Measurements from ENCODE around the gene PPIF. TPM values are rescaled to one million over a fixed set of nuclear protein-coding genes. Genes with fewer than 3 reads are reported as not detected.

The PPIF gene
- total RNA-seq, 1 experiment from 2014 or later = 203 TPM

DNA sequence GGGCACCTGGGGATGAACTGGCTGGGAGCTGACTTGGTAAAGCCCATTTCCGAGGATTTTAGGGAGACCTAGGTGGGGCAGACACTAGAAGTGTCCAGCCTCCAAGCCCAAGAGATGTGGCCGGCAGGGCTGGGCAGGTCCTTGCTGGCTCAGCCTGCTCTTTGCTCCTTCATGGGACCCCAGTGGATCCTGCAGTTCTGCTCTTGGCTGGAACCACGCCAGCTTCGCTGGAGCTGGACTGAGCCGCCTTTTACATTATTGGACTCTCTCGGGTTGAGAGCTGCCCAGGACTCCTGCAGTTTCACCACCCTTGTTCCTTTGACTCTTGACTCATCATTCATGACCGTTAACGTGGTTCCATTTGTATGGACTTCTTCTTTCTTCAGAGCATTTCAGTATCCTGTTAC lies 5.7 kb downstream of the PPIF start:
- Histone ChIP-seq H3K79me2 (ENCODE audit: low read depth) (peaks cover 49% of the 10 kb centered on the region), H3K27me3 (ENCODE audit: insufficient read depth, low read depth) (no peaks in the 10 kb centered on the region), H3K9me2 (ENCODE audit: insufficient read depth) (no peaks in the 10 kb centered on the region), H3K4me3 (no peak overlapping the region), H3K4me1 (replicated peaks; ENCODE audit: insufficient read depth) (peaks cover 16% of the 10 kb centered on the region), H2AFZ (no peak overlapping the region), H3K4me2 (no peak overlapping the region), H3K36me3 (ENCODE audit: low read depth) (peaks cover 69% of the 10 kb centered on the region), H4K20me1 (ENCODE audit: insufficient read depth) (peaks cover 70% of the 10 kb centered on the region), H3F3A (ENCODE audit: insufficient read depth, low read depth) (peaks cover 62% of the 10 kb centered on the region), H3K9me3 (ENCODE audit: insufficient read depth, low read depth) (no peaks in the 10 kb centered on the region), H3K27ac (no peak overlapping the region)
- intact Hi-C loops (cut with micrococcal nuclease; ENCODE audit: unreplicated experiment) = no loop called here
- no peak for DNase-seq
- ChIA-PET POLR2A (ENCODE audit: unreplicated experiment) (interaction anchor here (0.6 to 0.8 kb wide), 2 partner anchors 89 to 1464 kb away, joined by 4 to 7 read pairs; no protein-coding TSS in a partner anchor), CTCF (no interaction called here)
- BruUV-seq (replicated peaks) = no TSS peak
- TF ChIP-seq CTCF (conservative IDR thresholded peaks at IDR 0.05) (no peak), EZH2 (IDR thresholded peaks at IDR 0.05; ENCODE audit: low read depth) (no peak)

GRCh38 chr10:79353726-79354125 lies 6.5 kb downstream of the PPIF start:
- H3F3A ChIP-seq (ENCODE audit: insufficient read depth, low read depth) = peaks cover 62% of the 10 kb centered on the region
- no peaks in the 10 kb centered on the region for H3K9me3 ChIP-seq (ENCODE audit: insufficient read depth, low read depth)
- POLR2A ChIA-PET (ENCODE audit: unreplicated experiment) = interaction anchor here (0.6 to 0.8 kb wide), 2 partner anchors 90 to 1465 kb away, joined by 4 to 7 read pairs; no protein-coding TSS in a partner anchor
- peaks cover 63% of the 10 kb centered on the region for H4K20me1 ChIP-seq (ENCODE audit: insufficient read depth)
- H3K79me2 ChIP-seq (ENCODE audit: low read depth) = peaks cover 41% of the 10 kb centered on the region
- intact Hi-C loops (cut with micrococcal nuclease; ENCODE audit: unreplicated experiment) = no loop called here
- H3K27me3 ChIP-seq (ENCODE audit: insufficient read depth, low read depth) = no peaks in the 10 kb centered on the region
- BruUV-seq (replicated peaks) = no TSS peak
- CTCF ChIA-PET = no interaction called here
- H2AFZ ChIP-seq = no peak overlapping the region
- peaks cover 14% of the 10 kb centered on the region for H3K4me1 ChIP-seq (replicated peaks; ENCODE audit: insufficient read depth)
- no peak overlapping the region for H3K27ac ChIP-seq
- no peak overlapping the region for H3K4me3 ChIP-seq
- DNase-seq = no peak
- TF ChIP-seq CTCF (conservative IDR thresholded peaks at IDR 0.05) (no peak), EZH2 (IDR thresholded peaks at IDR 0.05; ENCODE audit: low read depth) (no peak)
- H3K36me3 ChIP-seq (ENCODE audit: low read depth) = peaks cover 66% of the 10 kb centered on the region
- no peak overlapping the region for H3K4me2 ChIP-seq
- H3K9me2 ChIP-seq (ENCODE audit: insufficient read depth) = no peaks in the 10 kb centered on the region

DNA sequence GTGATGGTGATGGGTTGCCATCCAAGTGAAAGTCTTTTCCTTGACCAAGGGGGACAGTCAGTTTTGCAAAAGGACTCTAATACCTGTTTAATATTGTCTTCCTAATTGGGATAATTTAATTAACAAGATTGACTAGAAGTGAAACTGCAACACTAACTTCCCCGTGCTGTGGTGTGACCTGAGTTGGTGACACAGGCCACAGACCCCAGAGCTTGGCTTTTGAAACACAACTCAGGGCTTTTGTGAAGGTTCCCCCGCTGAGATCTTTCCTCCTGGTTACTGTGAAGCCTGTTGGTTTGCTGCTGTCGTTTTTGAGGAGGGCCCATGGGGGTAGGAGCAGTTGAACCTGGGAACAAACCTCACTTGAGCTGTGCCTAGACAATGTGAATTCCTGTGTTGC lies 6.9 kb downstream of the PPIF start:
- no peak overlapping the region for H2AFZ ChIP-seq
- TF ChIP-seq CTCF (conservative IDR thresholded peaks at IDR 0.05) (no peak), EZH2 (IDR thresholded peaks at IDR 0.05; ENCODE audit: low read depth) (no peak)
- POLR2A ChIA-PET (ENCODE audit: unreplicated experiment) = no interaction called here
- H3F3A ChIP-seq (ENCODE audit: insufficient read depth, low read depth) = peaks cover 62% of the 10 kb centered on the region
- H3K4me1 ChIP-seq (replicated peaks; ENCODE audit: insufficient read depth) = peaks cover 9% of the 10 kb centered on the region
- no peaks in the 10 kb centered on the region for H3K27me3 ChIP-seq (ENCODE audit: insufficient read depth, low read depth)
- no peak overlapping the region for H3K4me3 ChIP-seq
- H3K4me2 ChIP-seq = no peak overlapping the region
- H4K20me1 ChIP-seq (ENCODE audit: insufficient read depth) = peaks cover 59% of the 10 kb centered on the region
- intact Hi-C loops (cut with micrococcal nuclease; ENCODE audit: unreplicated experiment) = no loop called here
- 0 out of 2 replicates have a peak overlapping the region, but pooled peaks have one; percentile 20 for H3K27ac ChIP-seq
- peaks cover 37% of the 10 kb centered on the region for H3K79me2 ChIP-seq (ENCODE audit: low read depth)
- H3K9me2 ChIP-seq (ENCODE audit: insufficient read depth) = no peaks in the 10 kb centered on the region
- H3K9me3 ChIP-seq (ENCODE audit: insufficient read depth, low read depth) = no peaks in the 10 kb centered on the region
- TSS peak; percentile 0 for BruUV-seq (replicated peaks)
- H3K36me3 ChIP-seq (ENCODE audit: low read depth) = peaks cover 62% of the 10 kb centered on the region
- no peak for DNase-seq
- CTCF ChIA-PET = no interaction called here
